ENCODE results near the gene RHOF. TPM values are rescaled to one million over a fixed set of nuclear protein-coding genes. Genes with fewer than 3 reads are reported as not detected.

The RHOF gene
- polyA plus RNA-seq, 1 of the 3 experiments (the other 2 are of a cell fraction), result 5.0 TPM

GRCh38 chr12:121780429-121780828 lies 13.1 kb downstream of the RHOF start:
- H3K36me3 ChIP-seq (replicated peaks in 1 of 2; ENCODE audit: control insufficient read depth in 1 of 2, insufficient read depth in 2 of 2, low read length in 1 of 2), result peaks cover 0 to 10% of the 10 kb centered on the region in 2 experiments
- H3F3A ChIP-seq (replicated peaks; ENCODE audit: insufficient read depth), result peaks cover 22% of the 10 kb centered on the region
- no peaks in the 10 kb centered on the region for H4K20me1 ChIP-seq (ENCODE audit: insufficient read depth)
- H3K9ac ChIP-seq, result no peak overlapping the region
- ChIA-PET CTCF (interaction anchor here (3.3 to 25.7 kb wide), 2 partner anchors 14 to 31 kb away, joined by 17 to 382 read pairs; partner anchors contain the start of gene RHOF), POLR2A (interaction anchor here (0.6 kb wide), 1 partner anchor 686 kb away, joined by 3 read pairs; no protein-coding TSS in a partner anchor)
- no peak for DNase-seq
- peaks cover 0 to 13% of the 10 kb centered on the region in 2 experiments; a peak in 3 of 4 replicates for H3K4me1 ChIP-seq (ENCODE audit: control insufficient read depth in 1 of 2, insufficient read depth in 2 of 2, low read depth in 1 of 2, low read length in 1 of 2)
- TF ChIP-seq USF2 (IDR thresholded peaks at IDR 0.05; ENCODE audit: borderline replicate concordance, low read depth, low read length) (no peak), CTCF (IDR thresholded peaks at IDR 0.05) (no peak), CHD2 (IDR thresholded peaks at IDR 0.05; ENCODE audit: low read length, partially characterized antibody) (no peak), REST (IDR thresholded peaks at IDR 0.05; ENCODE audit: low read depth, low read length) (no peak), USF1 (IDR thresholded peaks at IDR 0.05; ENCODE audit: borderline replicate concordance, low read depth) (no peak), JUND (IDR thresholded peaks at IDR 0.05) (no peak), TAF1 (IDR thresholded peaks at IDR 0.05; ENCODE audit: borderline replicate concordance, low read depth, low read length) (no peak), MEF2A (IDR thresholded peaks at IDR 0.05; ENCODE audit: borderline replicate concordance, low read depth) (no peak), MXI1 (IDR thresholded peaks at IDR 0.05; ENCODE audit: low read depth, low read length) (no peak)
- H2AFZ ChIP-seq (ENCODE audit: low read depth), result no peak overlapping the region
- H3K79me2 ChIP-seq (ENCODE audit: insufficient read depth), result no peaks in the 10 kb centered on the region; the same call in 1 of the 2 replicates
- H3K27ac ChIP-seq (ENCODE audit: low read depth in 2 of 2, low read length in 1 of 2), result no peak overlapping the region
- H3K27me3 ChIP-seq (ENCODE audit: insufficient read depth), result no peaks in the 10 kb centered on the region
- H3K4me3 ChIP-seq (ENCODE audit: low read depth in 2 of 2, low read length in 1 of 2), result no peak overlapping the region
- no peaks in the 10 kb centered on the region for H3K9me3 ChIP-seq
- no peaks in the 10 kb centered on the region for H3K9me2 ChIP-seq
- 97% methylated on average over 11 of the region's 11 CpGs for WGBS (ENCODE audit: low lambda C conversion rate)
- no peak overlapping the region for H3K4me2 ChIP-seq

All from SK-N-SH (cell line).